GM15510 (cell line): ENCODE results near the gene HDC.

Experiments used
- POLR2A ChIP-seq: IDR thresholded peaks from 3 replicates; pipeline ENCODE4 v1.6.1; 2011; ENCODE audit warnings: borderline replicate concordance; ENCODE audit not compliant: insufficient read length; ENCODE audit errors: extremely low read depth

Gene HDC

DNA sequence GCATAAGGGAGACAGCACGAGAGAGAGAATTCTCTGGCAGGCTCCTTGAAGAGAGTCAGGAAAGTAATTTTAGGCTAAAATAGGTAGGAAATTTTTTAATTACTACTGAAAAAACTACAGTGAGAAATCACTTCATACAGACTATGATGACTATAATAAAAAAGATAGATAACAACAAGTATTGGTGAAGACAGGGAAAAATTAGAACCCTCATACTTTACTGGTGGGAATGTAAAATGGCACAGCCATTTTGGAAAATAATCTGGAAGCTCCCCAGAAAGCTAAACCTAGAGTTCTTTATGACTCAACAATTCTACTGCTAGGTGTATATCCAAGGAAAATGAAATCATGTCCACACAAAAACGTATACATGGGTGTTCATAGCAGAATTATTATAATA, 2.1 kb upstream of the HDC start:
- no peak for TF ChIP-seq POLR2A

DNA sequence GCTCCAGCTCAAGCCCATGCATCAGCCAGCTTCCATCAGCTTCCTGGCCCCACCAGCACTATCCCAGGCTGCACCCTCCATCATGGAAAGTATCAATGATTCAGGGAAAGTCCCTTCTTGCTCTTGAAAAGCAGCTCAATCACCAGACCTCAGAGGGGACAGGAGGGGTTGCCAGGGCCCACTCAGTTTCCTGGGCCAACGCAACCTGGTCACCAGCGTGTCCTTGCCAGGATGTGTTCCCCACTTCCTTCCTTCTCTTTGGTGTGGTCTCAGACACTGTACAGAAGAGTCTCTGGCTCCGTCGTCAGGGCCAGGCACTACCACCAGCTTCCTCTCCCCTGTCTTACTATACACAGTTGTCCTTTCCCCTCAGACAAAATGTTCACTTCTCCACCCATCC, 3.0 kb downstream of the HDC start:
- TF ChIP-seq POLR2A = no peak

GRCh38 chr15:50261981-50262380, 3.5 kb downstream of the HDC start:
- TF ChIP-seq POLR2A = no peak

GRCh38 chr15:50260969-50261496, 4.5 kb downstream of the HDC start:
- TF ChIP-seq POLR2A = no peak

GRCh38 chr15:50259276-50259675, 6.2 kb downstream of the HDC start:
- TF ChIP-seq POLR2A = no peak

GRCh38 chr15:50257924-50258323, 7.6 kb downstream of the HDC start:
- TF ChIP-seq POLR2A = no peak

GRCh38 chr15:50257332-50257731, 8.2 kb downstream of the HDC start:
- no peak for TF ChIP-seq POLR2A

DNA sequence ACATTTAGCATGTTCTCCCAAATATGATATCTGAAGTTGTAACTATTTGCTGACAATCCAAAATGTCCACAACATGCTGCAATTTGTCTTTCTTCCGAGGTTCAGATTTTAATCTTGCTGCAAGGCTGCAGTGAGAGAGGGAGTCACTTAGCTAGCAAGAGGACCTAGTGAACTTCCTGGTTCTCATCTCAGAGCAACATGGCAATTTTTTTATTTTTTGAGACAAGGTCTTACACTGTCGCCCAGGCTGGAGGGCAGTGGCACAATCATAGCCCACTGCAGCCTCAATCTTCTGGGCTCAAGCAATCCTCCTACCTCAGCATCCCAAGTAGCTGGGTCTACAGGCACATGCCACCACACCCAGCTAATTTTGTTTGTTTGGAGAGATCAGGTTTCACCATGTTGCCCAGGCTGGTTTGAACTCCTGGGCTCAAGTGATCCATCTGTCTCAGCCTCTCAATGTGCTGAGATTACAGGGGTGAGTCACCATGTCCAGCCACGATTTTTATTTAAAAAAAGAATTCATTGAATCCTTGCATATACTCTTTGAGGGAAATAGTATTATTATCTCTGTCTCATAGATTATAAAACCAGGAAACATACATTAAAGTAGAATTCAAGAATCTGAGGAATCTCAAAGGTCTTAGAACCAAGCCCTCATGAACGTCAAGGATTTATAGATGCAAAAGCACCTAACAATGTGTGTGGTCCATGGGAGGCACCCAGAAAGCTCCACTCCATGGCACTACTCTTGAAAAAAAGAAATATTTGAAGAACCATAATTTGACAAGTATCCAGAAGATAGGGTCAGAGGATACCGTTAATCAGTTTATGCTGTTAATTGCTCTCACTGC, 9.1 kb downstream of the HDC start:
- no peak for TF ChIP-seq POLR2A

GRCh38 chr15:50252556-50252955, 13.0 kb downstream of the HDC start:
- no peak for TF ChIP-seq POLR2A

GRCh38 chr15:50251638-50252182, 13.8 kb downstream of the HDC start:
- no peak for TF ChIP-seq POLR2A

DNA sequence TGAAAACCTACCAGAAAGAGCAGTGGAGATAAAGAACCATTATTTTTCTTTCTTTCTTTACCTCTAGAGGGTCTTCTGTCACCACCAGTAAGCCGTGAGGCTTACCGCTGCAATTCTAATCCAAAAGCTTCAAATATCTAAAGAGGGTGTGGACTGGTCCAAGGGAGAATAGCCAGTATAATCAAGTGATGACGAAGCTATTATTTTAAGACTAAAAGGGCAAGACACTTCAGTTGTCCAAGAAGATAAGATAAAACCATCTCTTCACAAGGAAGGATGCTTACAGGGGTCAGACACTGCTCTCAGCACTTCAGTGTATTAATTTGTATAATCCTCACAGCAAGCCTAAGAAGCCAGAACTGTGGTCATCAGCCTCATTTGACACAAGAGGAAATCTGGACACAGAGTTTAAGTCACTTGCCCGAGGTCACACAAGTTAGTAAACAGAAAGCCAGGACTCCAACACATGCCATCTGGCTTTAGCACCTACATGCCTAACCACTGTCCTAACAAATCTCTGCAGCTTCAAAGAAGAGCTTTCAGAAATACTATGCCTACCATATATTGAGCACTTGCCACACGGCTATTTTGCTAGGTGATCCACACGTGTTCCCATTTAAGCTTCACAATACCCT, 14.6 kb downstream of the HDC start:
- TF ChIP-seq POLR2A = no peak

DNA sequence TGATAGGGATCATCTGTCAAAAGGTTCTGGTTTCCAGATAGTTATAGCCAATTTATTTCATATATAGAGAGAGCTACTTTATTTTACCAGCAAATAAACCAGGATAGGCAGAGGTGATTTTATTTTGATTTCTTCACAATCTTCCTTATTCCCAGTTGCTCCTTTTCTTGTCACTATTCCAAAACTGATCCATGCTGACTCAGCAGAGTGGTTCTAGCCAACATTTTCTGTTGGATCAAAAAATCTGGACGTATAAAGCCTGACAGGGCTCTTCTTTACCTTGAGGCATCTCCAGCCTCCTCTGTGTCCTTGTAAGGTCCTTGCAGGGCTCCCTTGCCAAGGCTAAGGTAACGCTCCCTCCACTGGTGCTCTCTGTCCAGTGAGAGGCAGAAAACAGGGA, 15.8 kb downstream of the HDC start:
- TF ChIP-seq POLR2A = no peak

GRCh38 chr15:50248994-50249582, 16.4 kb downstream of the HDC start:
- TF ChIP-seq POLR2A = no peak

DNA sequence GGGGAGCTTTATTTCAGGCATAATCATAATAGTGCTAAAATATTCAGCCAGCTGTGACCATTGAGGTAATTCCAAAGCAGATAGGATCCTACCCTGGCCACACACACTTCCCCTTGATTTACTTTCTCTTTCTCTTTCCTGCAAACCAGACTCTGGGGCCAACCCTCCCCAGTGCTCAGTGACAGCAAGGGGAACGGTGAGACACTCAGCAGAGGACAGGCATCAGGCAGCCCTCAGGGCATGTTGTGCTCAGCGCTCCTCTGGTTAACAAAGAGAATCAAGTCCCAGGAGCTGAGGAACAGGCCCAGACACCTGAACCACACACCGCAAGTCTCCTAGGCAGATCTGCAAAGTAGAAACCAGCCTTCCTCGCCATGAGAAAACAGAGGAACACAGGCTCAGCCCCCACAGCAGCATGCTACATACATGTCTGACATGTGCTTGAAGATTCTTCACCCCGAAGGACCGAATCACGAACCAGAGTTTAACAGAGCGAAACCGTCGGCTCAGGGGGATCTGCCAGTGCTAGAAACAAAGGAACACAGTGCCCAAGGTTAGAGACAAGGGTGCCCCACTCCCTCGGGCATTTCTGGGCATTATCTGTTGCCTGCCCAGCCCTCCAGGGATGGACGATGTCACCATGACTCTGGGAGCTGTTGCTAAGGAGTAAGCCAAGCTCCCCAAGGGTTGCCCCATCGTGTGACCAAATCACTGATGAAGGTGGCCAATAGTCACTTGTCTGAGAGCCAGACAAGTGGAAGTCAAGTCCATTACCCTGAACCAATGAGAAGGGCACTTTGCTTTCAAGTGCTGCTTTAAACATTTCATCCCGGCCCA, 17.5 kb downstream of the HDC start:
- peak; percentile 46 for TF ChIP-seq POLR2A
